GM23338 (cell line): Measurements from ENCODE around the gene RAD51B. TPM values are rescaled to one million over a fixed set of nuclear protein-coding genes. Genes with fewer than 3 reads are reported as not detected.

Experiments
- ATAC-seq: fragments of 200-7000 bp; cut with Tn5 transposase; 3 replicates; pipeline ENCODE4 v1.9.1; 2020
- DNase-seq: peaks from one replicate; pipeline ENCODE4 v3.0.0-alpha.2; 2015; ENCODE audit warnings: low spot score
- H2AFZ ChIP-seq: fragments of 200-600 bp; sonication (generic); 2 replicates; pipeline ENCODE4 v1.8.0; 2016; ENCODE audit warnings: antibody characterized with exemption, mild to moderate bottlenecking, moderate library complexity
- H3F3A ChIP-seq: fragments of 200-600 bp; sonication (generic); replicated peaks from 2 replicates; pipeline ENCODE4 v1.8.0; 2017; ENCODE audit warnings: antibody characterized with exemption, mixed run types, low read depth
- H3K27ac ChIP-seq: fragments of 200-600 bp; sonication (generic); 2 replicates; pipeline ENCODE4 v1.6.1; 2016; ENCODE audit warnings: low read depth
- H3K27me3 ChIP-seq: fragments of 200-600 bp; sonication (generic); 2 replicates; pipeline ENCODE4 v1.8.0; 2016; ENCODE audit warnings: mild to moderate bottlenecking, mixed run types, moderate library complexity; ENCODE audit not compliant: insufficient read depth
- H3K36me3 ChIP-seq: fragments of 200-600 bp; sonication (generic); 2 replicates; pipeline ENCODE4 v1.8.0; 2016; ENCODE audit warnings: mild to moderate bottlenecking; ENCODE audit not compliant: insufficient read depth
- H3K4me1 ChIP-seq: fragments of 200-600 bp; sonication (generic); 2 replicates; pipeline ENCODE4 v1.8.0; 2016; ENCODE audit warnings: mild to moderate bottlenecking, moderate library complexity; ENCODE audit not compliant: insufficient read depth
- H3K4me2 ChIP-seq: fragments of 200-600 bp; sonication (generic); 2 replicates; pipeline ENCODE4 v1.7.1; 2017; ENCODE audit warnings: mixed run types
- H3K4me3 ChIP-seq: fragments of 200-600 bp; sonication (generic); 2 replicates; pipeline ENCODE4 v1.6.1; 2016; ENCODE audit warnings: mixed run types
- H3K79me2 ChIP-seq: fragments of 200-600 bp; sonication (generic); replicated peaks from 2 replicates; pipeline ENCODE4 v1.8.0; 2017; ENCODE audit warnings: mild to moderate bottlenecking; ENCODE audit not compliant: insufficient read depth
- H3K9me2 ChIP-seq: fragments of 200-600 bp; sonication (generic); 2 replicates; pipeline ENCODE4 v1.8.0; 2017; ENCODE audit not compliant: insufficient read depth
- H4K20me1 ChIP-seq: fragments of 200-600 bp; sonication (generic); replicated peaks from 2 replicates; pipeline ENCODE4 v1.8.0; 2017; ENCODE audit warnings: mild to moderate bottlenecking; ENCODE audit not compliant: insufficient read depth
- H3K27ac Mint-ChIP-seq: 2 replicates; pipeline ENCODE4 v1.8.0; 2020; ENCODE audit warnings: inconsistent platforms, mild to moderate bottlenecking, moderate library complexity, mixed read lengths
- H3K27me3 Mint-ChIP-seq: 3 replicates; pipeline ENCODE4 v1.8.0; 2022; ENCODE audit warnings: low read depth, mild to moderate bottlenecking, moderate library complexity, mixed read lengths, inconsistent platforms; ENCODE audit not compliant: insufficient read depth, poor library complexity
- H3K36me3 Mint-ChIP-seq: 3 replicates; pipeline ENCODE4 v1.8.0; 2021; ENCODE audit warnings: low read depth, mild to moderate bottlenecking, inconsistent platforms, moderate library complexity, mixed read lengths
- H3K4me1 Mint-ChIP-seq: 3 replicates; pipeline ENCODE4 v1.8.0; 2020; ENCODE audit warnings: mild to moderate bottlenecking, inconsistent platforms, mixed read lengths
- H3K4me3 Mint-ChIP-seq: 3 replicates; pipeline ENCODE4 v1.8.0; 2021; ENCODE audit warnings: moderate library complexity, mild to moderate bottlenecking, inconsistent platforms, mixed read lengths
- H3K9me3 Mint-ChIP-seq: 3 replicates; pipeline ENCODE4 v1.8.0; 2020; ENCODE audit warnings: moderate library complexity, mild to moderate bottlenecking, inconsistent platforms, mixed read lengths
- CREB1 ChIP-seq: fragments of 250-450 bp; sonication (Bioruptor Pico); IDR thresholded peaks from 2 replicates; pipeline ENCODE4 v1.5.0; 2020; ENCODE audit warnings: low read depth, mild to moderate bottlenecking, moderate library complexity
- EZH2 ChIP-seq: fragments of 200-600 bp; sonication (generic); IDR thresholded peaks from one replicate; pipeline ENCODE4 v1.8.0; 2017; ENCODE audit warnings: antibody characterized with exemption, mild to moderate bottlenecking, low read depth; ENCODE audit not compliant: unreplicated experiment
- EZH2phosphoT487 ChIP-seq: fragments of 200-600 bp; sonication (generic); IDR thresholded peaks from one replicate; pipeline ENCODE4 v1.8.1; 2018; ENCODE audit warnings: antibody characterized with exemption; ENCODE audit not compliant: unreplicated experiment
- JUNB ChIP-seq: IDR thresholded peaks from one replicate; pipeline ENCODE4 v1.6.1; 2016; ENCODE audit warnings: antibody characterized with exemption; ENCODE audit not compliant: unreplicated experiment
- NANOG ChIP-seq: IDR thresholded peaks from 2 replicates; pipeline ENCODE4 v1.6.1; 2016; ENCODE audit warnings: antibody characterized with exemption, borderline replicate concordance
- POLR2AphosphoS5 ChIP-seq: IDR thresholded peaks from 2 replicates; pipeline ENCODE4 v1.6.1; 2016; ENCODE audit warnings: antibody characterized with exemption, low read depth
- STAT1 ChIP-seq: IDR thresholded peaks from one replicate; pipeline ENCODE4 v1.6.1; 2016; ENCODE audit warnings: antibody characterized with exemption; ENCODE audit not compliant: unreplicated experiment
- ZNF114 ChIP-seq: fragments of 250-450 bp; sonication (Bioruptor Pico); IDR thresholded peaks from 2 replicates; pipeline ENCODE4 v1.5.0; 2020; ENCODE audit warnings: mild to moderate bottlenecking, moderate library complexity
- ZNF331 ChIP-seq: fragments of 250-450 bp; sonication (Bioruptor Pico); IDR thresholded peaks from 2 replicates; pipeline ENCODE4 v1.5.0; 2020; ENCODE audit warnings: low read depth, mild to moderate bottlenecking, moderate library complexity
- polyA plus RNA-seq: library from polyadenylated mRNA; unstranded; fragments of >200 nt; fragmentation: Nextera tagmentation; extraction: Ambion mirVana; gene quantifications from 2 replicates; pipeline ENCODE4 v1.2.1, GENCODE V29; 2016
- total RNA-seq: library from RNA; depleted of rRNA; stranded (reverse); fragments of >200 nt; shearing (Covaris generic); gene quantifications from 2 replicates; pipeline ENCODE4 v1.2.3, GENCODE V29; 2014
- TF ChIP-seq, protein P1 (sequence below): IDR thresholded peaks from 2 replicates; pipeline ENCODE4 v1.6.1; 2016; ENCODE audit warnings: antibody characterized with exemption
- TF ChIP-seq, protein P2 (sequence below): fragments of 250-450 bp; sonication (Bioruptor Pico); IDR thresholded peaks from 2 replicates; pipeline ENCODE4 v1.5.0; 2020; ENCODE audit warnings: mild to moderate bottlenecking, moderate library complexity
- TF ChIP-seq, protein P3 (sequence below), 2 experiments: fragments of 200-600 bp in 1 of 2; sonication (generic) in 1 of 2; conservative IDR thresholded peaks; 2 replicates each; pipeline versions ENCODE4 v1.5.1 to v1.6.1; 2016 to 2017; ENCODE audit warnings: antibody characterized with exemption in 2 of 2, low read depth in 2 of 2, mild to moderate bottlenecking in 2 of 2, moderate library complexity in 1 of 2
- TF ChIP-seq, protein P4 (sequence below): IDR thresholded peaks from one replicate; pipeline ENCODE4 v1.6.1; 2018; ENCODE audit warnings: antibody characterized with exemption; ENCODE audit not compliant: unreplicated experiment

Gene RAD51B
- total and polyA plus RNA-seq, 2 experiments from 2014 or later = 15.7 to 29.1 TPM

DNA sequence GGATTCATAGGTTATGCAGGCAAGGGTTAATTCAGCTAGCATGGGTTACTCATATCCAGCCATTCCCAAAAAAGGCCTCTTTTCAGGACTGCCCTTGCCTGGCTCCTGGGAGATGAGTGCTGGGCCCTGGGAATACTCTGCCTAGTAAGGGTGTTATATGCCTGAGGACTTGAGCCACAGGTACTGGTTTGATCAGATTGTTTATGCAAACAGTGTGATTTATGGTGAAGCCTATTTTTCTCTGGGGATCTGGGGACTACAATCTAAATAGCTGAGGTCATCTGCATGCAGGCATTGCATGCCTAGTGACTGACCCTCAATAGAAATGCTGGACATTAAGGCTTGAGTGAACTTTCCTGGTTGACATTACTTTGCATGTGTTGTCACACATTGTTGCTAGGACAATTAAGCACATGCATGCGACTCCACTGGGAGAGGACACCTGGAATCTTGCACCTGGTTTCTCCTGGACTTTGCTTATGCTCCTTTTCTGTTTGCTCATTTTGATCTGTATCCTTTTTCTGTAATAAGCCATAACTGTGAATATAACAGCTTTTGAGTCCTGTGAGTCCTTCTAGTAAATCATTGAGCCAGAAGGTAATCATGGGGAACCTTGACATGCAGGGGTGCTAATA is 73.0 kb downstream of the RAD51B start:
- Histone ChIP-seq H3K79me2 (no peaks in the 10 kb centered on the region), H3F3A (no peaks in the 10 kb centered on the region), H3K4me2 (no peak overlapping the region), H4K20me1 (no peaks in the 10 kb centered on the region), H3K27me3 (no peaks in the 10 kb centered on the region), H3K27ac (no peak overlapping the region), H3K36me3 (no peaks in the 10 kb centered on the region), H3K9me2 (no peaks in the 10 kb centered on the region), H3K4me3 (no peak overlapping the region), H3K4me1 (no peaks in the 10 kb centered on the region), H2AFZ (no peak overlapping the region)
- H3K27me3 Mint-ChIP-seq = no peaks in the 10 kb centered on the region
- TF ChIP-seq EZH2 (no peak), EZH2phosphoT487 (no peak), ZNF114 (CRISPR knock-in tag) (no peak), ZNF331 (no peak), NANOG (no peak), POLR2AphosphoS5 (no peak), CREB1 (CRISPR knock-in tag) (no peak), STAT1 (no peak), JUNB (no peak)
- TF ChIP-seq, protein P1, sequence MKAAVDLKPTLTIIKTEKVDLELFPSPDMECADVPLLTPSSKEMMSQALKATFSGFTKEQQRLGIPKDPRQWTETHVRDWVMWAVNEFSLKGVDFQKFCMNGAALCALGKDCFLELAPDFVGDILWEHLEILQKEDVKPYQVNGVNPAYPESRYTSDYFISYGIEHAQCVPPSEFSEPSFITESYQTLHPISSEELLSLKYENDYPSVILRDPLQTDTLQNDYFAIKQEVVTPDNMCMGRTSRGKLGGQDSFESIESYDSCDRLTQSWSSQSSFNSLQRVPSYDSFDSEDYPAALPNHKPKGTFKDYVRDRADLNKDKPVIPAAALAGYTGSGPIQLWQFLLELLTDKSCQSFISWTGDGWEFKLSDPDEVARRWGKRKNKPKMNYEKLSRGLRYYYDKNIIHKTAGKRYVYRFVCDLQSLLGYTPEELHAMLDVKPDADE = no peak
- TF ChIP-seq, protein P2, sequence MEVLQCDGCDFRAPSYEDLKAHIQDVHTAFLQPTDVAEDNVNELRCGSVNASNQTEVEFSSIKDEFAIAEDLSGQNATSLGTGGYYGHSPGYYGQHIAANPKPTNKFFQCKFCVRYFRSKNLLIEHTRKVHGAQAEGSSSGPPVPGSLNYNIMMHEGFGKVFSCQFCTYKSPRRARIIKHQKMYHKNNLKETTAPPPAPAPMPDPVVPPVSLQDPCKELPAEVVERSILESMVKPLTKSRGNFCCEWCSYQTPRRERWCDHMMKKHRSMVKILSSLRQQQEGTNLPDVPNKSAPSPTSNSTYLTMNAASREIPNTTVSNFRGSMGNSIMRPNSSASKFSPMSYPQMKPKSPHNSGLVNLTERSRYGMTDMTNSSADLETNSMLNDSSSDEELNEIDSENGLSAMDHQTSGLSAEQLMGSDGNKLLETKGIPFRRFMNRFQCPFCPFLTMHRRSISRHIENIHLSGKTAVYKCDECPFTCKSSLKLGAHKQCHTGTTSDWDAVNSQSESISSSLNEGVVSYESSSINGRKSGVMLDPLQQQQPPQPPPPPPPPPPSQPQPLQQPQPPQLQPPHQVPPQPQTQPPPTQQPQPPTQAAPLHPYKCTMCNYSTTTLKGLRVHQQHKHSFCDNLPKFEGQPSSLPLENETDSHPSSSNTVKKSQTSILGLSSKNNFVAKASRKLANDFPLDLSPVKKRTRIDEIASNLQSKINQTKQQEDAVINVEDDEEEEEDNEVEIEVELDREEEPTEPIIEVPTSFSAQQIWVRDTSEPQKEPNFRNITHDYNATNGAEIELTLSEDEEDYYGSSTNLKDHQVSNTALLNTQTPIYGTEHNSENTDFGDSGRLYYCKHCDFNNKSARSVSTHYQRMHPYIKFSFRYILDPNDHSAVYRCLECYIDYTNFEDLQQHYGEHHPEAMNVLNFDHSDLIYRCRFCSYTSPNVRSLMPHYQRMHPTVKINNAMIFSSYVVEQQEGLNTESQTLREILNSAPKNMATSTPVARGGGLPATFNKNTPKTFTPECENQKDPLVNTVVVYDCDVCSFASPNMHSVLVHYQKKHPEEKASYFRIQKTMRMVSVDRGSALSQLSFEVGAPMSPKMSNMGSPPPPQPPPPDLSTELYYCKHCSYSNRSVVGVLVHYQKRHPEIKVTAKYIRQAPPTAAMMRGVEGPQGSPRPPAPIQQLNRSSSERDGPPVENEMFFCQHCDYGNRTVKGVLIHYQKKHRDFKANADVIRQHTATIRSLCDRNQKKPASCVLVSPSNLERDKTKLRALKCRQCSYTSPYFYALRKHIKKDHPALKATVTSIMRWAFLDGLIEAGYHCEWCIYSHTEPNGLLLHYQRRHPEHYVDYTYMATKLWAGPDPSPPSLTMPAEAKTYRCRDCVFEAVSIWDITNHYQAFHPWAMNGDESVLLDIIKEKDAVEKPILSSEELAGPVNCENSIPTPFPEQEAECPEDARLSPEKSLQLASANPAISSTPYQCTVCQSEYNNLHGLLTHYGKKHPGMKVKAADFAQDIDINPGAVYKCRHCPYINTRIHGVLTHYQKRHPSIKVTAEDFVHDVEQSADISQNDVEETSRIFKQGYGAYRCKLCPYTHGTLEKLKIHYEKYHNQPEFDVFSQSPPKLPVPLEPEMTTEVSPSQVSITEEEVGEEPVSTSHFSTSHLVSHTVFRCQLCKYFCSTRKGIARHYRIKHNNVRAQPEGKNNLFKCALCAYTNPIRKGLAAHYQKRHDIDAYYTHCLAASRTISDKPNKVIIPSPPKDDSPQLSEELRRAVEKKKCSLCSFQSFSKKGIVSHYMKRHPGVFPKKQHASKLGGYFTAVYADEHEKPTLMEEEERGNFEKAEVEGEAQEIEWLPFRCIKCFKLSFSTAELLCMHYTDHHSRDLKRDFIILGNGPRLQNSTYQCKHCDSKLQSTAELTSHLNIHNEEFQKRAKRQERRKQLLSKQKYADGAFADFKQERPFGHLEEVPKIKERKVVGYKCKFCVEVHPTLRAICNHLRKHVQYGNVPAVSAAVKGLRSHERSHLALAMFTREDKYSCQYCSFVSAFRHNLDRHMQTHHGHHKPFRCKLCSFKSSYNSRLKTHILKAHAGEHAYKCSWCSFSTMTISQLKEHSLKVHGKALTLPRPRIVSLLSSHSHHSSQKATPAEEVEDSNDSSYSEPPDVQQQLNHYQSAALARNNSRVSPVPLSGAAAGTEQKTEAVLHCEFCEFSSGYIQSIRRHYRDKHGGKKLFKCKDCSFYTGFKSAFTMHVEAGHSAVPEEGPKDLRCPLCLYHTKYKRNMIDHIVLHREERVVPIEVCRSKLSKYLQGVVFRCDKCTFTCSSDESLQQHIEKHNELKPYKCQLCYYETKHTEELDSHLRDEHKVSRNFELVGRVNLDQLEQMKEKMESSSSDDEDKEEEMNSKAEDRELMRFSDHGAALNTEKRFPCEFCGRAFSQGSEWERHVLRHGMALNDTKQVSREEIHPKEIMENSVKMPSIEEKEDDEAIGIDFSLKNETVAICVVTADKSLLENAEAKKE (CRISPR knock-in tag) = no peak
- TF ChIP-seq, protein P3, sequence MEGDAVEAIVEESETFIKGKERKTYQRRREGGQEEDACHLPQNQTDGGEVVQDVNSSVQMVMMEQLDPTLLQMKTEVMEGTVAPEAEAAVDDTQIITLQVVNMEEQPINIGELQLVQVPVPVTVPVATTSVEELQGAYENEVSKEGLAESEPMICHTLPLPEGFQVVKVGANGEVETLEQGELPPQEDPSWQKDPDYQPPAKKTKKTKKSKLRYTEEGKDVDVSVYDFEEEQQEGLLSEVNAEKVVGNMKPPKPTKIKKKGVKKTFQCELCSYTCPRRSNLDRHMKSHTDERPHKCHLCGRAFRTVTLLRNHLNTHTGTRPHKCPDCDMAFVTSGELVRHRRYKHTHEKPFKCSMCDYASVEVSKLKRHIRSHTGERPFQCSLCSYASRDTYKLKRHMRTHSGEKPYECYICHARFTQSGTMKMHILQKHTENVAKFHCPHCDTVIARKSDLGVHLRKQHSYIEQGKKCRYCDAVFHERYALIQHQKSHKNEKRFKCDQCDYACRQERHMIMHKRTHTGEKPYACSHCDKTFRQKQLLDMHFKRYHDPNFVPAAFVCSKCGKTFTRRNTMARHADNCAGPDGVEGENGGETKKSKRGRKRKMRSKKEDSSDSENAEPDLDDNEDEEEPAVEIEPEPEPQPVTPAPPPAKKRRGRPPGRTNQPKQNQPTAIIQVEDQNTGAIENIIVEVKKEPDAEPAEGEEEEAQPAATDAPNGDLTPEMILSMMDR (conservative IDR thresholded peaks at IDR 0.05; ENCODE audit: low read depth in 2 of 2) = no peak
- TF ChIP-seq, protein P4, sequence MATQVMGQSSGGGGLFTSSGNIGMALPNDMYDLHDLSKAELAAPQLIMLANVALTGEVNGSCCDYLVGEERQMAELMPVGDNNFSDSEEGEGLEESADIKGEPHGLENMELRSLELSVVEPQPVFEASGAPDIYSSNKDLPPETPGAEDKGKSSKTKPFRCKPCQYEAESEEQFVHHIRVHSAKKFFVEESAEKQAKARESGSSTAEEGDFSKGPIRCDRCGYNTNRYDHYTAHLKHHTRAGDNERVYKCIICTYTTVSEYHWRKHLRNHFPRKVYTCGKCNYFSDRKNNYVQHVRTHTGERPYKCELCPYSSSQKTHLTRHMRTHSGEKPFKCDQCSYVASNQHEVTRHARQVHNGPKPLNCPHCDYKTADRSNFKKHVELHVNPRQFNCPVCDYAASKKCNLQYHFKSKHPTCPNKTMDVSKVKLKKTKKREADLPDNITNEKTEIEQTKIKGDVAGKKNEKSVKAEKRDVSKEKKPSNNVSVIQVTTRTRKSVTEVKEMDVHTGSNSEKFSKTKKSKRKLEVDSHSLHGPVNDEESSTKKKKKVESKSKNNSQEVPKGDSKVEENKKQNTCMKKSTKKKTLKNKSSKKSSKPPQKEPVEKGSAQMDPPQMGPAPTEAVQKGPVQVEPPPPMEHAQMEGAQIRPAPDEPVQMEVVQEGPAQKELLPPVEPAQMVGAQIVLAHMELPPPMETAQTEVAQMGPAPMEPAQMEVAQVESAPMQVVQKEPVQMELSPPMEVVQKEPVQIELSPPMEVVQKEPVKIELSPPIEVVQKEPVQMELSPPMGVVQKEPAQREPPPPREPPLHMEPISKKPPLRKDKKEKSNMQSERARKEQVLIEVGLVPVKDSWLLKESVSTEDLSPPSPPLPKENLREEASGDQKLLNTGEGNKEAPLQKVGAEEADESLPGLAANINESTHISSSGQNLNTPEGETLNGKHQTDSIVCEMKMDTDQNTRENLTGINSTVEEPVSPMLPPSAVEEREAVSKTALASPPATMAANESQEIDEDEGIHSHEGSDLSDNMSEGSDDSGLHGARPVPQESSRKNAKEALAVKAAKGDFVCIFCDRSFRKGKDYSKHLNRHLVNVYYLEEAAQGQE = no peak
- no peaks in the 10 kb centered on the region for H3K9me3 Mint-ChIP-seq
- peaks cover 13% of the 10 kb centered on the region for H3K4me1 Mint-ChIP-seq
- DNase-seq (no peak), ATAC-seq (peak; percentile 41; the same call in 2 of the 3 replicates)
- H3K27ac Mint-ChIP-seq = no peak overlapping the region; the same call in 1 of the 2 replicates
- H3K4me3 Mint-ChIP-seq = no peak overlapping the region
- H3K36me3 Mint-ChIP-seq = no peaks in the 10 kb centered on the region
